SK-N-SH treated with all-trans-retinoic acid at 6 μM for 48 hours (cell line): Measurements from ENCODE around the gene MEIOSIN.

ENCODE experiments used
- ATAC-seq: fragments of 200-7000 bp; cut with Tn5 transposase; 3 replicates; pipeline ENCODE4 v1.9.1; 2020; ENCODE audit warnings: mild to moderate bottlenecking, moderate library complexity
- BACH2 ChIP-seq: fragments of 250-450 bp; sonication (Bioruptor Pico); IDR thresholded peaks from 2 replicates; pipeline ENCODE4 v1.9.0; 2021; ENCODE audit warnings: mild to moderate bottlenecking, borderline replicate concordance
- CSDC2 ChIP-seq: fragments of 250-450 bp; sonication (Bioruptor Pico); IDR thresholded peaks from 2 replicates; pipeline ENCODE4 v1.5.0; 2020; ENCODE audit warnings: mild to moderate bottlenecking, moderate library complexity
- ESRRG ChIP-seq: fragments of 250-450 bp; sonication (Bioruptor Pico); IDR thresholded peaks from 2 replicates; pipeline ENCODE4 v1.6.1; 2021; ENCODE audit warnings: mild to moderate bottlenecking
- GLIS3 ChIP-seq: fragments of 250-450 bp; sonication (Bioruptor Pico); IDR thresholded peaks from 2 replicates; pipeline ENCODE4 v1.5.0; 2020; ENCODE audit warnings: mild to moderate bottlenecking, moderate library complexity
- ISL1 ChIP-seq: fragments of 250-450 bp; sonication (Bioruptor Pico); IDR thresholded peaks from 2 replicates; pipeline ENCODE4 v2.1.2; 2022; ENCODE audit warnings: mild to moderate bottlenecking, moderate library complexity
- OSR1 ChIP-seq: fragments of 250-450 bp; sonication (Bioruptor Pico); IDR thresholded peaks from 2 replicates; pipeline ENCODE4 v1.8.0; 2022; ENCODE audit warnings: moderate library complexity, mild to moderate bottlenecking, inconsistent platforms
- PPARA ChIP-seq: fragments of 250-450 bp; sonication (Bioruptor Pico); IDR thresholded peaks from 2 replicates; pipeline ENCODE4 v1.5.0; 2020; ENCODE audit warnings: mild to moderate bottlenecking, borderline replicate concordance
- RARB ChIP-seq: fragments of 250-450 bp; sonication (Bioruptor Pico); IDR thresholded peaks from 2 replicates; pipeline ENCODE4 v1.8.0; 2021; ENCODE audit warnings: mild to moderate bottlenecking, moderate library complexity
- SNAI2 ChIP-seq: fragments of 250-450 bp; sonication (Bioruptor Pico); IDR thresholded peaks from 2 replicates; pipeline ENCODE4 v1.5.0; 2020; ENCODE audit warnings: mild to moderate bottlenecking, moderate library complexity
- TCF4 ChIP-seq: fragments of 250-450 bp; sonication (Bioruptor Pico); IDR thresholded peaks from 2 replicates; pipeline ENCODE4 v1.8.0; 2021; ENCODE audit warnings: mild to moderate bottlenecking, moderate library complexity, borderline replicate concordance
- TOX ChIP-seq: fragments of 250-450 bp; sonication (Bioruptor Pico); IDR thresholded peaks from 2 replicates; pipeline ENCODE4 v1.8.0; 2021; ENCODE audit warnings: mild to moderate bottlenecking, moderate library complexity, borderline replicate concordance
- ZC3H10 ChIP-seq: fragments of 250-450 bp; sonication (Bioruptor Pico); IDR thresholded peaks from 2 replicates; pipeline ENCODE4 v1.5.1; 2021; ENCODE audit warnings: mild to moderate bottlenecking, moderate library complexity
- ZFP3 ChIP-seq: fragments of 250-450 bp; sonication (Bioruptor Pico); IDR thresholded peaks from 2 replicates; pipeline ENCODE4 v1.5.0; 2020; ENCODE audit warnings: mild to moderate bottlenecking, moderate library complexity
- ZFP30 ChIP-seq: fragments of 450-650 bp; formaldehyde crosslinking; IDR thresholded peaks from 2 replicates; pipeline ENCODE4 v1.5.0; 2022; ENCODE audit warnings: mild to moderate bottlenecking, moderate library complexity
- ZNF565 ChIP-seq: fragments of 450-650 bp; formaldehyde crosslinking; conservative IDR thresholded peaks from 2 replicates; pipeline ENCODE4 v1.5.0; 2020; ENCODE audit warnings: low read depth, mild to moderate bottlenecking, moderate library complexity
- ZNF8 ChIP-seq: fragments of 450-650 bp; formaldehyde crosslinking; IDR thresholded peaks from 2 replicates; pipeline ENCODE4 v1.5.0; 2020; ENCODE audit warnings: mild to moderate bottlenecking, moderate library complexity
- TF ChIP-seq, protein P1 (sequence below): fragments of 250-450 bp; sonication (Bioruptor Pico); IDR thresholded peaks from 2 replicates; pipeline ENCODE4 v1.5.0; 2020; ENCODE audit warnings: mild to moderate bottlenecking, moderate library complexity
- TF ChIP-seq, protein P2 (sequence below): fragments of 250-450 bp; sonication (Bioruptor Pico); IDR thresholded peaks from 2 replicates; pipeline ENCODE4 v1.8.0; 2021; ENCODE audit warnings: low read depth, mild to moderate bottlenecking, moderate library complexity, borderline replicate concordance
- TF ChIP-seq, protein P3 (sequence below): fragments of 250-450 bp; sonication (Bioruptor Pico); IDR thresholded peaks from 2 replicates; pipeline ENCODE4 v1.8.0; 2020; ENCODE audit warnings: mild to moderate bottlenecking, moderate library complexity, borderline replicate concordance
- TF ChIP-seq, protein P4 (sequence below): fragments of 250-450 bp; sonication (Bioruptor Pico); IDR thresholded peaks from 2 replicates; pipeline ENCODE4 v1.5.1; 2021; ENCODE audit warnings: mild to moderate bottlenecking, moderate library complexity
- TF ChIP-seq, protein P5 (sequence below): fragments of 250-450 bp; sonication (Bioruptor Pico); IDR thresholded peaks from 2 replicates; pipeline ENCODE4 v1.5.1; 2020; ENCODE audit warnings: low read depth, mild to moderate bottlenecking, moderate library complexity

Gene MEIOSIN

DNA sequence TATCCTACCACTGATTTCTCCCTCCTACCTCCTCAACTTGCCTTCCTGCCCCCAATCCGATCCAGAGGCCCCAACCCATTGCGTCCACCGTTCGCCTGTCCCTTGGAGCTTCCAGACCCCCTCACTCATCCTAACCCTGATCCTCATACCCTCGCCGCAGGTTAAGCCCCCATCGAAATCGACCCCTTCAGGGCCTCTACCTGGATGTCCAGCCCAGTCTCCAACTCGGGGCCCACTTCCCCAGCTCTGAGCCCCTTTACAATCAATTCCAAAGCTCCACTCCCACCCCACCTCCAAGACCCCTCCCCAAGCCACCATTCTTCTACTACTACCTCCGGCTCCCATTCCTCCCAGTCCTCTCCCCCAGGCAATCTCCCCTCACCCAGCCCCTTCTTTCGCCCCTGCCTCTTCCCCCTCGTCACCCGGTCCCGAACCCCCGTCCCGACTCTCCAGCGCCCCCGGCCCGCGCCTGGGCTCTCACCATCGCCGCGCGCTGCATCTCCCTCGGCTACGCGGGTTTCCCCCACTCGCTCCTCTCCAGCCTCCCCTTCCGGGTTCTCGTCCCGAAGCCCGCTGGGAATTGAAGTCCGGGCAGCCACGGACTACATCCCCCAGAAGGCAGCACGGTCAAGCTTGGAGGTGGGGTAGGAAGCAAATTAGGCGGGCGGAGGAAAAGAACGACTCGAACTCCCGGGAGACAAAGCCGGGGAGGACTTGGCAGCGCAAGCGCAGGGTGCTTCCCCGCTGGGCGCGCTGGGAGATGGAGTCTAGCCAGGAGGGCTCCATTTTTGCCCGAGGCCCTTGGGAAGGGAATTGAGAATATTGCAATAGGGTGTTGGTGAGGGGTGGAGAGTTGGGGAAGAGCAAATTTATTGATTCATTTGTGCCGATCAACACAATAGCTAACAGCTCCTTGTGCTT is 2.6 kb upstream of the MEIOSIN start, which contains the start of gene FBXO46 (continued):
- TF ChIP-seq, protein P1, sequence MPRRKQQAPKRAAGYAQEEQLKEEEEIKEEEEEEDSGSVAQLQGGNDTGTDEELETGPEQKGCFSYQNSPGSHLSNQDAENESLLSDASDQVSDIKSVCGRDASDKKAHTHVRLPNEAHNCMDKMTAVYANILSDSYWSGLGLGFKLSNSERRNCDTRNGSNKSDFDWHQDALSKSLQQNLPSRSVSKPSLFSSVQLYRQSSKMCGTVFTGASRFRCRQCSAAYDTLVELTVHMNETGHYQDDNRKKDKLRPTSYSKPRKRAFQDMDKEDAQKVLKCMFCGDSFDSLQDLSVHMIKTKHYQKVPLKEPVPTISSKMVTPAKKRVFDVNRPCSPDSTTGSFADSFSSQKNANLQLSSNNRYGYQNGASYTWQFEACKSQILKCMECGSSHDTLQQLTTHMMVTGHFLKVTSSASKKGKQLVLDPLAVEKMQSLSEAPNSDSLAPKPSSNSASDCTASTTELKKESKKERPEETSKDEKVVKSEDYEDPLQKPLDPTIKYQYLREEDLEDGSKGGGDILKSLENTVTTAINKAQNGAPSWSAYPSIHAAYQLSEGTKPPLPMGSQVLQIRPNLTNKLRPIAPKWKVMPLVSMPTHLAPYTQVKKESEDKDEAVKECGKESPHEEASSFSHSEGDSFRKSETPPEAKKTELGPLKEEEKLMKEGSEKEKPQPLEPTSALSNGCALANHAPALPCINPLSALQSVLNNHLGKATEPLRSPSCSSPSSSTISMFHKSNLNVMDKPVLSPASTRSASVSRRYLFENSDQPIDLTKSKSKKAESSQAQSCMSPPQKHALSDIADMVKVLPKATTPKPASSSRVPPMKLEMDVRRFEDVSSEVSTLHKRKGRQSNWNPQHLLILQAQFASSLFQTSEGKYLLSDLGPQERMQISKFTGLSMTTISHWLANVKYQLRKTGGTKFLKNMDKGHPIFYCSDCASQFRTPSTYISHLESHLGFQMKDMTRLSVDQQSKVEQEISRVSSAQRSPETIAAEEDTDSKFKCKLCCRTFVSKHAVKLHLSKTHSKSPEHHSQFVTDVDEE, result no peak
- TF ChIP-seq, protein P2, sequence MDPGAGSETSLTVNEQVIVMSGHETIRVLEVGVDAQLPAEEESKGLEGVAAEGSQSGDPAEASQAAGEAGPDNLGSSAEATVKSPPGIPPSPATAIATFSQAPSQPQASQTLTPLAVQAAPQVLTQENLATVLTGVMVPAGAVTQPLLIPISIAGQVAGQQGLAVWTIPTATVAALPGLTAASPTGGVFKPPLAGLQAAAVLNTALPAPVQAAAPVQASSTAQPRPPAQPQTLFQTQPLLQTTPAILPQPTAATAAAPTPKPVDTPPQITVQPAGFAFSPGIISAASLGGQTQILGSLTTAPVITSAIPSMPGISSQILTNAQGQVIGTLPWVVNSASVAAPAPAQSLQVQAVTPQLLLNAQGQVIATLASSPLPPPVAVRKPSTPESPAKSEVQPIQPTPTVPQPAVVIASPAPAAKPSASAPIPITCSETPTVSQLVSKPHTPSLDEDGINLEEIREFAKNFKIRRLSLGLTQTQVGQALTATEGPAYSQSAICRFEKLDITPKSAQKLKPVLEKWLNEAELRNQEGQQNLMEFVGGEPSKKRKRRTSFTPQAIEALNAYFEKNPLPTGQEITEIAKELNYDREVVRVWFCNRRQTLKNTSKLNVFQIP (CRISPR knock-in tag), result no peak

DNA sequence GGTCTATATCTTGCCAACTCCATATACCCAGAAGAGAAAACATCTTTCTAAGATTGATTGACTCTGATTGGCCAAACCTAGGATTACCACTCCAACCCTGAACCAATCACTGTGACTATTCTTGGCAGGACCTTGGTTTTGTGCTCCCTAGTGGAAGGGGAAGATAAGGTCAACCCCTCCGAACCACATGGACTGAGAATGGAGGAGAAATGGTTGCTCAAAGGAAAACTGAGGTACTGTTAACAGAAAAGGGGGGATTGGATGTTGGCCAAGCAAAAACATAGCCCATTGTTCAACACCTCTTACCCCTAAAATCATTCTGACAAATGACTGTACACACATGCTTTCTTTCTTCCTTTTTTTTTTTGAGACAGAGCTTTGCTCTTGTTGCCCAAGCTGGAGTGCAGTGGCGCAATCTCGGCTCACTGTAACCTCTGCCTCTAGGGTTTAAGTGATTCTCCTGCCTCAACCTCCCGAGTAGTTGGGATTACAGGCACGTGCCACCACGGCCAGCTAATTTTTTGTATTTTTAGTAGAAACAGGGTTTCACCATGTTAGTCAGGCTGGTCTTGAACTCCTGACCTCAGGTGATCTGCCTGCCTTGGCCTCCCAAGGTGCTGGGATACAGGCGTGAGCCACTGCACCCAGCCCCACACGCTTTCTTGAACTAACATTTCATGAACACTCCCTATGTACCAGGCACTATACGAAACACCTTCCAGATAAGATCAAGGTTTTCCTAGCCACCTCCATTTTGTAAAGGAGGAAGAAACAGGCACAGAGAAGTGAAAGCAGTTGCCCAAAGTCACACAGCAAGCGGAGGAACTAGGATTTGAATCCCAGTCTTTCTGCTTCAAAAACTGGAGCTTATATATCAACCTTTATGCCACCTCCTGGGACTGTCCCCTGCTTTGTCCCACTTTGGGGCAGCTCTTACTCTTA is 6.5 kb downstream of the MEIOSIN start:
- no peak for TF ChIP-seq ISL1 (CRISPR knock-in tag)
- no peak for TF ChIP-seq RARB (CRISPR knock-in tag)
- no peak for TF ChIP-seq ZC3H10
- no peak for TF ChIP-seq TCF4 (CRISPR knock-in tag)
- no peak for TF ChIP-seq PPARA (CRISPR knock-in tag)
- TF ChIP-seq ZFP3 (CRISPR knock-in tag), result no peak
- no peak for TF ChIP-seq GLIS3 (CRISPR knock-in tag)
- TF ChIP-seq, protein P2 (CRISPR knock-in tag), result no peak
- no peak for TF ChIP-seq SNAI2 (CRISPR knock-in tag)
- TF ChIP-seq OSR1, result no peak
- TF ChIP-seq ZNF565 (CRISPR knock-in tag), result no peak
- ATAC-seq, result 0 out of 3 replicates have a peak, but pooled peaks have one; percentile 22

DNA sequence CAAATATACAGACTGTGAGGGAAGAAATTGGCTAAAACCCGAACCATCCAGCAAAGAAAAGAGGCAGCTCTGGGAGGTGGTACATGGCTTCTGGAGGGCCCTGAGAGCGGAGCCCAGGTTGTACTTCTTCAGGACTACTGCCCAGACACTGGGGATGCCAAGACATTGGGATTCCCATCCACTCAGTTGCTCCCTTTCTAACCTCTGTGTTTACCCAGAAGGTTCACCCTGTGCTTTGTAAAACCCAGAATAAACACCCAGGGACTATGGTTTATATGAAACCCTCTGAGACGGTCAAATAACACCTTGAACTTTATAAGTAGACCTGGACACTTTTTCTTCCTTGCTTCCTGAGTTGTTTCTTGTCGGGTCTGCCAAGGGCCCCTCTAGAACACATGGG is 9.7 kb downstream of the MEIOSIN start:
- ATAC-seq, result no peak
- TF ChIP-seq, protein P3, sequence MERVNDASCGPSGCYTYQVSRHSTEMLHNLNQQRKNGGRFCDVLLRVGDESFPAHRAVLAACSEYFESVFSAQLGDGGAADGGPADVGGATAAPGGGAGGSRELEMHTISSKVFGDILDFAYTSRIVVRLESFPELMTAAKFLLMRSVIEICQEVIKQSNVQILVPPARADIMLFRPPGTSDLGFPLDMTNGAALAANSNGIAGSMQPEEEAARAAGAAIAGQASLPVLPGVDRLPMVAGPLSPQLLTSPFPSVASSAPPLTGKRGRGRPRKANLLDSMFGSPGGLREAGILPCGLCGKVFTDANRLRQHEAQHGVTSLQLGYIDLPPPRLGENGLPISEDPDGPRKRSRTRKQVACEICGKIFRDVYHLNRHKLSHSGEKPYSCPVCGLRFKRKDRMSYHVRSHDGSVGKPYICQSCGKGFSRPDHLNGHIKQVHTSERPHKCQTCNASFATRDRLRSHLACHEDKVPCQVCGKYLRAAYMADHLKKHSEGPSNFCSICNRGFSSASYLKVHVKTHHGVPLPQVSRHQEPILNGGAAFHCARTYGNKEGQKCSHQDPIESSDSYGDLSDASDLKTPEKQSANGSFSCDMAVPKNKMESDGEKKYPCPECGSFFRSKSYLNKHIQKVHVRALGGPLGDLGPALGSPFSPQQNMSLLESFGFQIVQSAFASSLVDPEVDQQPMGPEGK (CRISPR knock-in tag), result no peak
- TF ChIP-seq ZNF565 (CRISPR knock-in tag), result no peak
- TF ChIP-seq, protein P4, sequence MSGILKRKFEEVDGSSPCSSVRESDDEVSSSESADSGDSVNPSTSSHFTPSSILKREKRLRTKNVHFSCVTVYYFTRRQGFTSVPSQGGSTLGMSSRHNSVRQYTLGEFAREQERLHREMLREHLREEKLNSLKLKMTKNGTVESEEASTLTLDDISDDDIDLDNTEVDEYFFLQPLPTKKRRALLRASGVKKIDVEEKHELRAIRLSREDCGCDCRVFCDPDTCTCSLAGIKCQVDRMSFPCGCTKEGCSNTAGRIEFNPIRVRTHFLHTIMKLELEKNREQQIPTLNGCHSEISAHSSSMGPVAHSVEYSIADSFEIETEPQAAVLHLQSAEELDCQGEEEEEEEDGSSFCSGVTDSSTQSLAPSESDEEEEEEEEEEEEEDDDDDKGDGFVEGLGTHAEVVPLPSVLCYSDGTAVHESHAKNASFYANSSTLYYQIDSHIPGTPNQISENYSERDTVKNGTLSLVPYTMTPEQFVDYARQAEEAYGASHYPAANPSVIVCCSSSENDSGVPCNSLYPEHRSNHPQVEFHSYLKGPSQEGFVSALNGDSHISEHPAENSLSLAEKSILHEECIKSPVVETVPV (CRISPR knock-in tag), result no peak
- TF ChIP-seq, protein P5, sequence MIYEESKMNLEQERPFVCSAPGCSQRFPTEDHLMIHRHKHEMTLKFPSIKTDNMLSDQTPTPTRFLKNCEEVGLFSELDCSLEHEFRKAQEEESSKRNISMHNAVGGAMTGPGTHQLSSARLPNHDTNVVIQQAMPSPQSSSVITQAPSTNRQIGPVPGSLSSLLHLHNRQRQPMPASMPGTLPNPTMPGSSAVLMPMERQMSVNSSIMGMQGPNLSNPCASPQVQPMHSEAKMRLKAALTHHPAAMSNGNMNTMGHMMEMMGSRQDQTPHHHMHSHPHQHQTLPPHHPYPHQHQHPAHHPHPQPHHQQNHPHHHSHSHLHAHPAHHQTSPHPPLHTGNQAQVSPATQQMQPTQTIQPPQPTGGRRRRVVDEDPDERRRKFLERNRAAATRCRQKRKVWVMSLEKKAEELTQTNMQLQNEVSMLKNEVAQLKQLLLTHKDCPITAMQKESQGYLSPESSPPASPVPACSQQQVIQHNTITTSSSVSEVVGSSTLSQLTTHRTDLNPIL (CRISPR knock-in tag), result no peak
- no peak for TF ChIP-seq ESRRG (CRISPR knock-in tag)
- TF ChIP-seq RARB (CRISPR knock-in tag), result no peak
- TF ChIP-seq ZC3H10, result no peak
- TF ChIP-seq OSR1, result no peak
- no peak for TF ChIP-seq CSDC2 (CRISPR knock-in tag)
- TF ChIP-seq ZNF8 (CRISPR knock-in tag), result no peak
- no peak for TF ChIP-seq ZFP30
- TF ChIP-seq TOX (CRISPR knock-in tag), result no peak
- no peak for TF ChIP-seq PPARA (CRISPR knock-in tag)
- TF ChIP-seq BACH2 (CRISPR knock-in tag), result no peak
